Prostate gland (tissue), 2 donors: ENCODE data around the gene CALHM2. TPM values are rescaled to one million over a fixed set of nuclear protein-coding genes. Genes with fewer than 3 reads are reported as not detected.
A peak's percentile ranks its signal among the peaks of the same experiment; 100 is the strongest.

Source experiments
- DNase-seq: peaks from one replicate; pipeline ENCODE4 v3.0.0-alpha.2; 2019; ENCODE audit warnings: low spot score
- H3K27ac ChIP-seq, 2 donors: fragments of 200-600 bp; sonication (generic); 2 replicates each; pipeline ENCODE4 v1.5.1; 2017 to 2019
- H3K27me3 ChIP-seq: fragments of 200-600 bp; sonication (generic); replicated peaks from 2 replicates; pipeline ENCODE4 v1.5.1; 2019; ENCODE audit not compliant: insufficient read depth
- H3K36me3 ChIP-seq, 2 donors: fragments of 200-600 bp; sonication (generic); 1 replicate in 1 of 2; 2 replicates in 1 of 2; pipeline versions ENCODE4 v1.5.1 to v1.8.1; 2017 to 2019
- H3K4me1 ChIP-seq: fragments of 200-600 bp; sonication (generic); replicated peaks from 2 replicates; pipeline ENCODE4 v1.5.1; 2019
- H3K4me3 ChIP-seq, 2 donors: fragments of 200-600 bp; sonication (generic); 2 replicates each; pipeline ENCODE4 v1.5.1; 2017 to 2019
- H3K9me3 ChIP-seq: fragments of 200-600 bp; sonication (generic); 2 replicates; pipeline ENCODE4 v1.5.1; 2017
- POLR2A ChIP-seq: fragments of 450-650 bp; IDR thresholded peaks from one replicate; pipeline ENCODE4 v1.6.1; 2016; ENCODE audit warnings: antibody characterized with exemption, mild to moderate bottlenecking
- POLR2AphosphoS5 ChIP-seq: sonication (generic); formaldehyde crosslinking; IDR thresholded peaks from one replicate; pipeline ENCODE4 v1.6.1; 2017; ENCODE audit warnings: antibody characterized with exemption
- WGBS: methylation state at CpG from one replicate; pipeline ENCODE4 v1.1.5; 2018; 5-methylcytosine and 5-hydroxymethylcytosine counted together
- intact Hi-C: fragments of 100-400 bp; cut with DNase I; formaldehyde crosslinking; loops from one replicate; pipeline ENCODE4 v1.14.2; 2022
- total RNA-seq, 2 donors: library from RNA; depleted of rRNA; stranded (reverse); fragments of >200 nt; gene quantifications; one replicate each; pipeline ENCODE4 v1.1.0, GENCODE V29; 2016
- TF ChIP-seq, protein P1 (sequence below), 4 experiments: fragments of 200-600 bp in 2 of 4; fragments of 450-650 bp in 2 of 4; sonication (generic) in 2 of 4; IDR thresholded peaks; 1 replicate in 3 of 4; 2 replicates in 1 of 4; pipeline ENCODE4 v1.5.1; 2016 to 2019; ENCODE audit warnings: antibody characterized with exemption in 4 of 4, mild to moderate bottlenecking in 2 of 4, moderate library complexity in 2 of 4

CALHM2 gene
- total RNA-seq, 2 donors from 2014 or later = 11.7 to 82.8 TPM

DNA sequence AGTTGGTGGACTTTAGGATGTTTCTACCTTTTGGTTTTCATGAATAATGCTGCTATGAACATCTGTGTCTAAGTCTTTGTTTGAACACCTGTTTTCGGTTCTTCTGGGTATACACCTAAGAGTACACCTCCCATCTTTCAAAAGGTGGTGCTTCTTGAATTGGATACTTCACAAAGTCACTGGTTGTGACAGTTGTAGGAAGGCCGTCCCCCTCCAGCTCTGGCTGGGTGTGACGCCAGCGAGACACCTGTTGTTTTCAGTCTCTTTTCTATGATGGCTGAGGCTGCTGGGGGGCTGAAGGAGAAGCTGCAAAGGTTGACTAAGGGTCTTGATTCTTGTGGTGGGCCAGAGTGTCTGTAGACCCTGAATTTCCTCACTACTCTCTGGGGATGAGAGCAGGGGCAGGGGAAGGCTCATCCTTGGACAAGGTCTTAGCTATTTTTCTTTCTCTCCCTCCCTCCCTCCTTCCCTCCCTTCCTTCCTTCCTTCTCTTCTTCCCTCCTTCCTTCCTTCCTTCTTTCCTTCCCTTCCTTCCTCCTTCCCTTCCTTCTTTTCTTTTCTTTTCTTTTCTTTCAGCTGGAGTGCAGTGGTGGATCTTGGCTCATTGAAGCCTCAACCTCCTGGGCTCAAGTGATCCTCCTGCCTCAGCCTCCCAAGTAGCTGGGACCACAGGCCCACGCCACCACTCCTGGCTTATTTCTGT, 46.9 kb upstream of the CALHM2 start:
- no peaks in the 10 kb centered on the region for H3K4me1 ChIP-seq
- H3K4me3 ChIP-seq = no peak overlapping the region
- TF ChIP-seq POLR2AphosphoS5 = no peak
- no peak for TF ChIP-seq POLR2A
- TF ChIP-seq, protein P1, sequence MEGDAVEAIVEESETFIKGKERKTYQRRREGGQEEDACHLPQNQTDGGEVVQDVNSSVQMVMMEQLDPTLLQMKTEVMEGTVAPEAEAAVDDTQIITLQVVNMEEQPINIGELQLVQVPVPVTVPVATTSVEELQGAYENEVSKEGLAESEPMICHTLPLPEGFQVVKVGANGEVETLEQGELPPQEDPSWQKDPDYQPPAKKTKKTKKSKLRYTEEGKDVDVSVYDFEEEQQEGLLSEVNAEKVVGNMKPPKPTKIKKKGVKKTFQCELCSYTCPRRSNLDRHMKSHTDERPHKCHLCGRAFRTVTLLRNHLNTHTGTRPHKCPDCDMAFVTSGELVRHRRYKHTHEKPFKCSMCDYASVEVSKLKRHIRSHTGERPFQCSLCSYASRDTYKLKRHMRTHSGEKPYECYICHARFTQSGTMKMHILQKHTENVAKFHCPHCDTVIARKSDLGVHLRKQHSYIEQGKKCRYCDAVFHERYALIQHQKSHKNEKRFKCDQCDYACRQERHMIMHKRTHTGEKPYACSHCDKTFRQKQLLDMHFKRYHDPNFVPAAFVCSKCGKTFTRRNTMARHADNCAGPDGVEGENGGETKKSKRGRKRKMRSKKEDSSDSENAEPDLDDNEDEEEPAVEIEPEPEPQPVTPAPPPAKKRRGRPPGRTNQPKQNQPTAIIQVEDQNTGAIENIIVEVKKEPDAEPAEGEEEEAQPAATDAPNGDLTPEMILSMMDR (IDR thresholded peaks at IDR 0.05) = no peak
- no peak for DNase-seq
- H3K36me3 ChIP-seq = no peaks in the 10 kb centered on the region
- intact Hi-C loops = no loop called here
- peaks cover 7% of the 10 kb centered on the region for H3K27me3 ChIP-seq
- 73% methylated on average over 5 of the region's 5 CpGs for WGBS
- no peak overlapping the region for H3K27ac ChIP-seq
- H3K9me3 ChIP-seq = no peaks in the 10 kb centered on the region

GRCh38 chr10:103497161-103497915, 45.2 kb upstream of the CALHM2 start:
- intact Hi-C loops = no loop called here
- H3K27me3 ChIP-seq = peaks cover 9% of the 10 kb centered on the region
- H3K9me3 ChIP-seq = no peaks in the 10 kb centered on the region
- H3K36me3 ChIP-seq = no peaks in the 10 kb centered on the region
- no peak overlapping the region for H3K4me3 ChIP-seq
- H3K27ac ChIP-seq = no peak overlapping the region
- no peaks in the 10 kb centered on the region for H3K4me1 ChIP-seq
- TF ChIP-seq POLR2A (no peak), POLR2AphosphoS5 (no peak)
- TF ChIP-seq, protein P1 (IDR thresholded peaks at IDR 0.05) = no peak
- DNase-seq = no peak
- WGBS = 89% methylated on average over 8 of the region's 8 CpGs

- Histone ChIP-seq H3K36me3 (no peaks in the 10 kb centered on the region), H3K4me3 (no peak overlapping the region), H3K4me1 (no peaks in the 10 kb centered on the region), H3K9me3 (no peaks in the 10 kb centered on the region), H3K27ac (no peak overlapping the region), H3K27me3 (peaks cover 9% of the 10 kb centered on the region)
- intact Hi-C loops = no loop called here
- WGBS = 87% methylated on average over 3 of the region's 3 CpGs
- TF ChIP-seq, protein P1 (IDR thresholded peaks at IDR 0.05) = no peak
- no peak for TF ChIP-seq POLR2AphosphoS5
- TF ChIP-seq POLR2A = no peak
- DNase-seq = no peak
Measured at GRCh38 chr10:103495321-103495720, 43.2 kb upstream of the CALHM2 start.

DNA sequence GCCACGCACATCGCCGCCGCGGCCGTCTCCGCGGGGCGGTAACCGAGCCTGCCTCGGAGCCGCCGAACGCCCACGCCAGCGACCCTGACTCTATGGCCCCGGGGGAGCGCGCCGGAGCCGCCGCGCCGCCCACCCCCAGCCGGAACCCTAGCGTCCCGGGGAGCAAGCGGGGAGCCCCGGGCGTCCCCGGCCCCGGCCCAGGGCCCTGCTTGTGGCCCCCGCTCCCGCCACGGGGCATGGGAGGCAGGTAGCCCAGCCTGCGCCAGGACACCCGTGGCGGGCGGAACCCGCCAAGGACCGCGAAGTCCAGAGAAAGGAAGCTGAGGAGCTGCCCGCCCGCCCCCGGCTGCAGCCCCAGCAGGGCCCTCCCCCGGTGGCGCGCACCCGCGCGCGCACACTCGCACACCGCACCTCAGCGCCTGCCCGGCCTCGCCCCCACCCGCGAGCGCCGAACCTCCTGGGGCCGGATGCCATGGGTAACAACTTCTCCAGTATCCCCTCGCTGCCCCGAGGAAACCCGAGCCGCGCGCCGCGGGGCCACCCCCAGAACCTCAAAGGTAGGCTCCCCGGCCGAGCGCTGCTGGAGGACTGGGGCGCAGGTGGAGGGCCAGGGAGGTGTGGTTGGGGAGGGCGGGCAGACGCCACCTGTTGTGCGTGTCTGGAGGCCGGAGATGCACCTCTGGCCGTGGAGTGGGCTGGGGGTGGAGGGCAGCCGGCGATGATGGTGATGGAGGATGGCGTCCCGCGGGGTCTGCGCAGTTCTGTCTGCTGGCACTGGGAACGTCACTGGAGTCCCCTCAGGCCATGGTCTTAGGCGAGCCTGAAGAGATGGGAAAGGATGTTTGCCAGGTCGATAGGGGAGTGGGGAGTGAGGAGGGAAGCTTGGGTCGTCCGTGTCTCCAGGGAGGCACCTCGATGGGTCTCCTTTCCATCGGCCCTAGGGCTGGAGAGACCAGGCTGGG, 42.0 kb upstream of the CALHM2 start:
- TF ChIP-seq, protein P1 (IDR thresholded peaks at IDR 0.05) = no peak
- TF ChIP-seq POLR2AphosphoS5 (no peak), POLR2A (no peak)
- H3K4me1 ChIP-seq = no peaks in the 10 kb centered on the region
- DNase-seq = no peak
- 2% methylated on average over 50 of the region's 92 CpGs for WGBS
- peaks cover 9% of the 10 kb centered on the region for H3K27me3 ChIP-seq
- H3K27ac ChIP-seq = no peak overlapping the region
- no peaks in the 10 kb centered on the region for H3K9me3 ChIP-seq
- peak overlapping the region; percentile 38 to 49 for H3K4me3 ChIP-seq
- intact Hi-C loops = no loop called here
- no peaks in the 10 kb centered on the region for H3K36me3 ChIP-seq
